Heart left ventricle (tissue), 16 donors: ENCODE data around the gene MST1R. TPM values are rescaled to one million over a fixed set of nuclear protein-coding genes. Genes with fewer than 3 reads are reported as not detected.

ENCODE experiments used
- ATAC-seq, 4 donors: fragments of 200-7000 bp; cut with Tn5 transposase; one replicate each; pipeline ENCODE4 v1.9.1; 2020 to 2022; ENCODE audit warnings: moderate library complexity in 4 of 4, mild to moderate bottlenecking in 3 of 4, moderate number of reproducible peaks in 1 of 4
- DNase-seq, 5 donors: peaks; one replicate each; pipeline ENCODE4 v3.0.0-alpha.2; 2020
- H3K27ac ChIP-seq, 12 donors: fragments of 200-600 bp; sonication (generic) in 4 of 12; one replicate each; pipeline versions ENCODE4 v1.5.0 to v1.8.0; 2016 to 2022; ENCODE audit warnings: mild to moderate bottlenecking in 2 of 12
- H3K27me3 ChIP-seq, 9 donors: fragments of 200-600 bp; sonication (generic) in 2 of 9; one replicate each; pipeline versions ENCODE4 v1.5.1 to v1.8.0; 2016 to 2022; ENCODE audit warnings: mild to moderate bottlenecking in 3 of 9
- H3K36me3 ChIP-seq, 9 donors: fragments of 200-600 bp; sonication (generic) in 2 of 9; one replicate each; pipeline versions ENCODE4 v1.5.0 to v1.8.0; 2018 to 2022; ENCODE audit warnings: mild to moderate bottlenecking in 2 of 9
- H3K4me1 ChIP-seq, 12 donors: fragments of 200-600 bp; sonication (generic) in 4 of 12; one replicate each; pipeline versions ENCODE4 v1.5.0 to v1.8.0; 2016 to 2022; ENCODE audit warnings: mild to moderate bottlenecking in 3 of 12
- H3K4me3 ChIP-seq, 12 donors: fragments of 200-600 bp; sonication (generic) in 4 of 12; one replicate each; pipeline versions ENCODE4 v1.5.0 to v1.8.0; 2017 to 2022; ENCODE audit warnings: mild to moderate bottlenecking in 9 of 12, moderate library complexity in 4 of 12
- H3K9me3 ChIP-seq, 12 donors: fragments of 200-600 bp; sonication (generic) in 4 of 12; one replicate each; pipeline versions ENCODE4 v1.5.0 to v1.8.0; 2016 to 2022; ENCODE audit warnings: mild to moderate bottlenecking in 1 of 12
- POLR2A ChIP-seq, 2 donors: fragments of 450-650 bp; IDR thresholded peaks; one replicate each; pipeline ENCODE4 v1.6.1; 2017; ENCODE audit warnings: antibody characterized with exemption in 2 of 2, mild to moderate bottlenecking in 2 of 2, moderate library complexity in 2 of 2
- WGBS, 4 donors: extraction: QIAGEN DNeasy Blood & Tissue Kit in 2 of 4; methylation state at CpG; one replicate each; pipeline versions ENCODE4 v1.1.5 to v1.1.7; 2013 to 2018; 5-methylcytosine and 5-hydroxymethylcytosine counted together
- intact Hi-C, 10 donors: fragments of 100-400 bp; cut with DNase I; formaldehyde crosslinking; loops; one replicate each; pipeline versions ENCODE4 v1.11.1 to v1.14.2; 2022
- polyA plus RNA-seq, 2 donors: library from polyadenylated mRNA; stranded (reverse); fragments of 200-250 nt; gene quantifications; one replicate each; pipeline ENCODE4 v1.2.3, GENCODE V29; 2013
- total RNA-seq, 9 donors: library from RNA; depleted of rRNA in 2 of 9; stranded (reverse); fragments of >200 nt in 2 of 9; fragmentation: NEBNext Ultra II Directional in 3 of 9; extraction: Animal tissue kit (Norgen Biotek cat#: 25700) in 3 of 9; gene quantifications; one replicate each; pipeline versions ENCODE4 v1.1.0 to v1.2.4, GENCODE V29; 2016 to 2023
- TF ChIP-seq, protein P1 (sequence below), 12 donors: fragments of 200-600 bp; sonication (generic) in 4 of 12; IDR thresholded peaks; one replicate each; pipeline versions ENCODE4 v1.5.0 to v1.8.0; 2018 to 2022; ENCODE audit warnings: antibody characterized with exemption in 12 of 12, mild to moderate bottlenecking in 5 of 12
- donor health status: ischemic (EF 13 %, LVEDD 7.1; RV severe dilation, severe dysfunction).
- donor health status: healthy with polysubstance abuse.
- donor health status: DM: no; HTN: yes; CAD: no.
- donor health status: DM: no; HTN: no; CAD: no.
- donor health status: ischemic (EF 25% LVEDD 6.9; RV normal size, moderate dysfunction).
- donor health status: ischemic (EF 25% LVEDD 5.7; RV mildly dilated, moderate dysfunction).
- donor health status: healthy.
- donor health status: DM: yes; HTN: yes; CAD: no.
- donor health status: ischemic (EF 35%, LVEDD 5.7; RV mildly dilated, moderate dysfunction).
- donor health status: nonischemic (EF 11% LVEDD 7.7; RV severe dilation, severe dysfunction).
- donor health status: DM: yes; HTN: yes; CAD: no.
- donor health status: PGD.
- donor health status: ischemic (EF 29% LVEDD 5.4; RV normal size, mild dysfunction).
- donor health status: nonischemic (EF 23%, LVEDD 6.1; RV moderate dilation, normal function).

The MST1R gene
- total and polyA plus RNA-seq, 11 donors: 0.79 to 8.9 (median 1.8) TPM

DNA sequence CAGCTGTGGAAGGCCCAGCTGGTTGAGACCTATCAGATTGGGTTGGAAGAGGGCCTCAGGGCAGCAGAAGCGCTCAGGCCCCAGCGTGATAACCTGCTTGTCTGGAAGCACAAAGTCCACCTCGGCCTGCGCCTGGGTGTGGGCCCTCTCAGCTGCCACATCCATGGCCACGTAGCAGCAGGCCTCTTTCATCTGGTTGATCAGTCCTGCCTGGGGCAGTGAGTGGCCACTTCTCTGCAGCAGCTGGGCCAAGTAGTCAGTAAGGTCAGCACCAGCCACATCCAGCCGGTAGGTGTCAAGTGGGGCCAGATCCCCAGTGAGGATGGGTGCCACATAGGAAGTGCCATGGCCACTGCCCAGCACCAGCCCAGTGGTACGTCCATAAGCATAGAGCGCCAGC lies 30.1 kb downstream of the MST1R start:
- Histone ChIP-seq H3K36me3 (no peaks in the 10 kb centered on the region), H3K27ac (no peak overlapping the region), H3K4me1 (peaks cover 0 to 14% (median 11%) of the 10 kb centered on the region in 12 donors), H3K4me3 (no peak overlapping the region), H3K27me3 (peaks cover 10 to 28% (median 18%) of the 10 kb centered on the region in 9 donors), H3K9me3 (no peaks in the 10 kb centered on the region)
- WGBS, 4 donors: 59 to 91% (median 84%) methylated on average over 6 to 8 of the region's 8 CpGs
- ATAC-seq: no peak
- TF ChIP-seq, protein P1, sequence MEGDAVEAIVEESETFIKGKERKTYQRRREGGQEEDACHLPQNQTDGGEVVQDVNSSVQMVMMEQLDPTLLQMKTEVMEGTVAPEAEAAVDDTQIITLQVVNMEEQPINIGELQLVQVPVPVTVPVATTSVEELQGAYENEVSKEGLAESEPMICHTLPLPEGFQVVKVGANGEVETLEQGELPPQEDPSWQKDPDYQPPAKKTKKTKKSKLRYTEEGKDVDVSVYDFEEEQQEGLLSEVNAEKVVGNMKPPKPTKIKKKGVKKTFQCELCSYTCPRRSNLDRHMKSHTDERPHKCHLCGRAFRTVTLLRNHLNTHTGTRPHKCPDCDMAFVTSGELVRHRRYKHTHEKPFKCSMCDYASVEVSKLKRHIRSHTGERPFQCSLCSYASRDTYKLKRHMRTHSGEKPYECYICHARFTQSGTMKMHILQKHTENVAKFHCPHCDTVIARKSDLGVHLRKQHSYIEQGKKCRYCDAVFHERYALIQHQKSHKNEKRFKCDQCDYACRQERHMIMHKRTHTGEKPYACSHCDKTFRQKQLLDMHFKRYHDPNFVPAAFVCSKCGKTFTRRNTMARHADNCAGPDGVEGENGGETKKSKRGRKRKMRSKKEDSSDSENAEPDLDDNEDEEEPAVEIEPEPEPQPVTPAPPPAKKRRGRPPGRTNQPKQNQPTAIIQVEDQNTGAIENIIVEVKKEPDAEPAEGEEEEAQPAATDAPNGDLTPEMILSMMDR (IDR thresholded peaks at IDR 0.05): no peak
- no peak for TF ChIP-seq POLR2A (IDR thresholded peaks at IDR 0.05)
- intact Hi-C loops: no loop called here
- DNase-seq: no peak

- ATAC-seq: no peak
Measured at GRCh38 chr3:49872801-49873281, 30.8 kb downstream of the MST1R start.

GRCh38 chr3:49871531-49872153 lies 32.0 kb downstream of the MST1R start:
- no peak for DNase-seq
- TF ChIP-seq, protein P1 (IDR thresholded peaks at IDR 0.05): no peak
- TF ChIP-seq POLR2A (IDR thresholded peaks at IDR 0.05): no peak
- H3K27me3 ChIP-seq: peaks cover 10 to 43% (median 30%) of the 10 kb centered on the region in 9 donors
- H3K9me3 ChIP-seq: no peaks in the 10 kb centered on the region
- no peak overlapping the region for H3K4me3 ChIP-seq
- no peak for ATAC-seq
- no peaks in the 10 kb centered on the region for H3K36me3 ChIP-seq
- 52 to 60% (median 56%) methylated on average over 9 to 10 of the region's 10 CpGs for WGBS, 4 donors
- H3K4me1 ChIP-seq: peaks cover 0 to 14% (median 11%) of the 10 kb centered on the region in 12 donors
- no peak overlapping the region for H3K27ac ChIP-seq
- intact Hi-C loops: no loop called here

More at GRCh38 chr3:49872801-49873281, 30.8 kb downstream of the MST1R start:
- no peaks in the 10 kb centered on the region for H3K36me3 ChIP-seq
- no peak overlapping the region for H3K27ac ChIP-seq
- TF ChIP-seq, protein P1 (IDR thresholded peaks at IDR 0.05): no peak
- TF ChIP-seq POLR2A (IDR thresholded peaks at IDR 0.05): no peak
- no peak overlapping the region for H3K4me3 ChIP-seq
- intact Hi-C loops: no loop called here
- peaks cover 0 to 14% (median 11%) of the 10 kb centered on the region in 12 donors for H3K4me1 ChIP-seq
- DNase-seq: no peak
- no peaks in the 10 kb centered on the region for H3K9me3 ChIP-seq
- peaks cover 10 to 36% (median 26%) of the 10 kb centered on the region in 9 donors for H3K27me3 ChIP-seq
- 77 to 89% (median 82%) methylated on average over 4 of the region's 4 CpGs for WGBS, 4 donors

- WGBS, 4 donors: 1 to 5% (median 3%) methylated on average over 22 to 59 of the region's 59 CpGs
- no peak within 1 kb of the TSS for H3K27ac ChIP-seq
- intact Hi-C loops: no loop called here
- DNase-seq: no peak
- H3K4me3 ChIP-seq: peak within 1 kb of the TSS; percentile 1 to 49 (median 34)
- no peak for ATAC-seq
- no peaks in the 10 kb centered on the region for H3K36me3 ChIP-seq
- peaks cover 10 to 45% (median 30%) of the 10 kb centered on the region in 9 donors for H3K27me3 ChIP-seq
- H3K4me1 ChIP-seq: peaks cover 0 to 14% (median 11%) of the 10 kb centered on the region in 12 donors
- no peaks in the 10 kb centered on the region for H3K9me3 ChIP-seq
- TF ChIP-seq, protein P1 (IDR thresholded peaks at IDR 0.05): no peak
- no peak for TF ChIP-seq POLR2A (IDR thresholded peaks at IDR 0.05)
Measured at GRCh38 chr3:49869525-49870126, 34.0 kb downstream of the MST1R start, which contains the start of gene CAMKV. CAMKV (minus strand) TSS chr3:49869906; CDS start chr3:49862388, 7,518 bp downstream.
